ENCODE data around the gene KRTAP5-5. TPM values are rescaled to one million over a fixed set of nuclear protein-coding genes. Genes with fewer than 3 reads are reported as not detected.

KRTAP5-5 gene
- total and polyA plus RNA-seq, 10 of the 15 experiments (the other 5 are each of a cell fraction or from before 2014, with no cell fraction given), result not detected

DNA sequence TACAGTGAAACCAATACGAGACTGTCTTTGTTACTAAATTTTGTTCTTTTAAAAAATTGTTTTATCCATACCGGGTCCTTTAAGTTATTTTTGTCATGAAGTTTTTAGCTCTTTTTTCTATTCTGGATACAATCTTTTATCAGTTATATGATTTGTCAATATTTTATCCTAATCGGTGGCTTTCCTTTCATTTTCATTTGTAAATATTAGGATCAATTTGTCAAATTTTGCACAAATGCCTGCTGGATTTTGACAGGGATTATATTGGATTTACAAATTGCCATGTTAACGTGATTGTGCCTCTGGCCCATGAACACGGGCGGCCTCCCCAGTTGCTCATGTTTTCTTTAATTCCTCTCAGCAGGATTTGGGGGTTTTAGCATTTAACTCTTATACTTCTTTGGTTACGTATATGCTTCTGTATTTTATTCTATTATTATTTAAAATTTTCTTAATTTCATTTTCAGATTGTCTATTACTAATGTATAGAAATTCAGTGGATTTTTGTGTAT, 46.7 kb downstream of the KRTAP5-5 start:
- CTCF ChIA-PET, result interaction anchor here (1.0 to 1.4 kb wide), 4 partner anchors 16 to 157 kb away, joined by 3 to 7 read pairs (median 4); no protein-coding TSS in a partner anchor
- no TSS peak for BruUV-seq (replicated peaks)
- Histone ChIP-seq H3K4me1 (ENCODE audit: control insufficient read depth, insufficient read depth, low read length) (no peaks in the 10 kb centered on the region), H3K9me3 (replicated peaks; ENCODE audit: control insufficient read depth, insufficient read depth, low read length) (no peaks in the 10 kb centered on the region), H4K20me1 (ENCODE audit: control insufficient read depth, insufficient read depth) (no peaks in the 10 kb centered on the region), H3K27ac (ENCODE audit: control insufficient read depth, insufficient read depth) (no peak overlapping the region), H3K36me3 (ENCODE audit: control insufficient read depth in 2 of 2, insufficient read depth in 2 of 2, low read length in 1 of 2) (no peaks in the 10 kb centered on the region), H3K9ac (ENCODE audit: control insufficient read depth, insufficient read depth, low read length) (no peak overlapping the region), H3K4me2 (ENCODE audit: control insufficient read depth, insufficient read depth) (no peak overlapping the region), H3K27me3 (replicated peaks in 1 of 2; ENCODE audit: control insufficient read depth in 2 of 2, insufficient read depth in 2 of 2, low read length in 1 of 2) (no peaks in the 10 kb centered on the region; a peak in 1 of 4 replicates), H3K4me3 (no peak overlapping the region), H3K79me2 (ENCODE audit: control insufficient read depth, insufficient read depth, low read length) (no peaks in the 10 kb centered on the region), H2AFZ (ENCODE audit: control insufficient read depth, low read depth, low read length) (no peak overlapping the region)
- ATAC-seq (no peak), FAIRE-seq (no peak), DNase-seq (ENCODE audit: low read depth, low spot score) (no peak)
- TF ChIP-seq, protein P1, sequence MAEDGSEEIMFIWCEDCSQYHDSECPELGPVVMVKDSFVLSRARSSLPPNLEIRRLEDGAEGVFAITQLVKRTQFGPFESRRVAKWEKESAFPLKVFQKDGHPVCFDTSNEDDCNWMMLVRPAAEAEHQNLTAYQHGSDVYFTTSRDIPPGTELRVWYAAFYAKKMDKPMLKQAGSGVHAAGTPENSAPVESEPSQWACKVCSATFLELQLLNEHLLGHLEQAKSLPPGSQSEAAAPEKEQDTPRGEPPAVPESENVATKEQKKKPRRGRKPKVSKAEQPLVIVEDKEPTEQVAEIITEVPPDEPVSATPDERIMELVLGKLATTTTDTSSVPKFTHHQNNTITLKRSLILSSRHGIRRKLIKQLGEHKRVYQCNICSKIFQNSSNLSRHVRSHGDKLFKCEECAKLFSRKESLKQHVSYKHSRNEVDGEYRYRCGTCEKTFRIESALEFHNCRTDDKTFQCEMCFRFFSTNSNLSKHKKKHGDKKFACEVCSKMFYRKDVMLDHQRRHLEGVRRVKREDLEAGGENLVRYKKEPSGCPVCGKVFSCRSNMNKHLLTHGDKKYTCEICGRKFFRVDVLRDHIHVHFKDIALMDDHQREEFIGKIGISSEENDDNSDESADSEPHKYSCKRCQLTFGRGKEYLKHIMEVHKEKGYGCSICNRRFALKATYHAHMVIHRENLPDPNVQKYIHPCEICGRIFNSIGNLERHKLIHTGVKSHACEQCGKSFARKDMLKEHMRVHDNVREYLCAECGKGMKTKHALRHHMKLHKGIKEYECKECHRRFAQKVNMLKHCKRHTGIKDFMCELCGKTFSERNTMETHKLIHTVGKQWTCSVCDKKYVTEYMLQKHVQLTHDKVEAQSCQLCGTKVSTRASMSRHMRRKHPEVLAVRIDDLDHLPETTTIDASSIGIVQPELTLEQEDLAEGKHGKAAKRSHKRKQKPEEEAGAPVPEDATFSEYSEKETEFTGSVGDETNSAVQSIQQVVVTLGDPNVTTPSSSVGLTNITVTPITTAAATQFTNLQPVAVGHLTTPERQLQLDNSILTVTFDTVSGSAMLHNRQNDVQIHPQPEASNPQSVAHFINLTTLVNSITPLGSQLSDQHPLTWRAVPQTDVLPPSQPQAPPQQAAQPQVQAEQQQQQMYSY (CRISPR knock-in tag; IDR thresholded peaks at IDR 0.05), result no peak
- no peak for TF ChIP-seq CHD1 (IDR thresholded peaks at IDR 0.05; ENCODE audit: low read depth, low read length)
- no peak for TF ChIP-seq BACH1 (IDR thresholded peaks at IDR 0.05; ENCODE audit: borderline replicate concordance)
- RAD21 ChIA-PET (ENCODE audit: unreplicated experiment), result interaction anchor here (1.3 kb wide), 1 partner anchor 24 kb away, joined by 4 read pairs; no protein-coding TSS in a partner anchor
- SMC1A ChIA-PET (ENCODE audit: uncharacterized antibody, unreplicated experiment), result interaction anchor here (0.7 kb wide), 1 partner anchor 89 kb away, joined by 3 read pairs; no protein-coding TSS in a partner anchor
- in situ Hi-C loops (cut with MboI), result no loop called here
- intact Hi-C loops (cut with micrococcal nuclease; ENCODE audit: unreplicated experiment), result no loop called here
- POLR2A ChIA-PET, result no interaction called here
- WGBS (ENCODE audit: insufficient coverage, insufficient replicate concordance, low lambda C conversion rate, missing lambda C conversion rate), result 37% methylated on average over 7 of the region's 7 CpGs
